Stimulated activated CD4-positive, alpha-beta T cell treated with anti-CD3 and anti-CD28 coated beads, Interleukin-12 subunit alpha, Interleukin-12 subunit beta, amount 100 ng/mL, for 24 hours (primary cell): ENCODE measurements around the gene COPS3.

ENCODE experiments used
- DNase-seq, 2 experiments: peaks; one replicate each; pipeline ENCODE4 v3.0.0-alpha.2; 2020; ENCODE audit warnings: low read depth in 2 of 2

Gene COPS3

DNA sequence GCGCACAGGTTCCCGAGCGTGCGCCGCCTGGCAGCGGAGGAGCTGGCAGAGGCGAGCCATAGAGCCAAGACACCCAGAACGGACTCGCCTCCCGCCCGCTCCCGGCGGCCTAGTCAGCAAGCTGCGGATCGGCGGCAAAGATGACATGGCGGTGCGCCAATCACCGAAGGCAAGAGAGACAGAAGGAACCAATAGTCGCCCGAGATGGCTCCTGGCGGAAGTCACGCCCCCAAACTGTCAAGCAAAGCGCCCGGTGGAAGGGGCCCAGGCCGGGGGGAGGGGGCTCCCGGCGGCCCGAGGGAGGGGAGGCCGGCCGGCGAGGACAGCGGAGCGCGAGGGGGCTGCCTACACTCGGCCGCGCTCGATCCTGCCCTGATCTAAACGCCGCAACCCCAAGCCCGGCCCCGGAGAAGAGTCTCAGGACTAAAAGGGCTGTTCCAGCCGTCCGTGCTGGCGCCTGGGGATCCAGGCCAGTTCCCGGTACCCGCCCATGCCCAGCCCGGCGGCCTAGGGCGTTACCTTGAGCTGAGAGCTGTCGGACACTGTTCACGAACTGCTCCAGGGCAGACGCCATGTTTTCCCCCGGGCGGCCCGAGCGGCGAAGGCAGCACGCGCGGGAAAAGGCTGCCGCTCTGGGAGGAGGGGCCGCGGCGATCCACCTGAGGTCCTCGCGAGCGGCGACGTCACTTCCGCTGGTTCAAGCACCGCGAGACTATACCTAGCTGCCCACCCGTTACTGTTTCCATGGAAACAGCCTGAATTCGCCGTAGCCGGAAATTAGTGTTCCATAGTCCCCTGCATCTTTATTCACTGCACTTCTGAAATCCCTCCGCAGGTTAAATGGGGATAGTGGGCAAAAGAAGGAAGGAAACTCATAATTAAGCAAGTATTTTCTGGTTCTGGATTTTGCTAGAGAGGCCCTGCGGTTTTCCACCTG lies at the start of gene COPS3:
Gene COPS3 (minus strand): TSS at position 634 of the 937 bp plus-strand sequence. CDS start 60 bp downstream, at position 574.
- DNase-seq: peak; percentile 92 to 97

- DNase-seq: no peak
Observed at GRCh38 chr17:17328251-17328650, 47.2 kb upstream of the COPS3 start.

DNA sequence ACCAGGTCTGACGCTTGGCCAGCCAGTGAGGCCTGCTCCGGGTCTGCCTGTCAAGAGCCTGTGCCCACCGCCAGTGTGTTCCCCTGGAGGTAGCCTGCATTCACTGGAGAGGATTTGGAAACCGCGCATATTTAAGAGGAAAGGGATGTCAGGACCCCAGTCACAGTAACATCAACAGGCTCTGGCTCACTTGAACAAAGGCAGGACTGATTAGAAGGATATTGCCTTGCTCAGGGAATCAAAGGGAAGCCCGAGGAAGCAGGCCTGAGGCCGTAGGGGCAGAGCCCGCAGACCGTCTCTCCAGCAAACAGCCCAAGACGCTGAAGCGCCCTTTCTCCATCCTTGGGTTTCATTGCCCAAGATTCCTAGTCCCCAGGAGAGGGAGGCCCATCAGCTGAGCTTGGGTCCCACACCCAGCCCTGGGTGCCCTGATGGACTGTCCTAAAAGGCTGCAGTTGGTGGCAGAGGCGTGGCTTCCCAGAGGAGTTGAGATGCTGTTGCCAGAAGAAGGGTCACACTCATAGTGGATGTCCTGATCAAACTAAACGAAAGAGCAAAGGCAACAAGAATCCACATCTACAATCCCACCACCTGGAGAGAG lies 45.3 kb upstream of the COPS3 start:
- DNase-seq: no peak

DNA sequence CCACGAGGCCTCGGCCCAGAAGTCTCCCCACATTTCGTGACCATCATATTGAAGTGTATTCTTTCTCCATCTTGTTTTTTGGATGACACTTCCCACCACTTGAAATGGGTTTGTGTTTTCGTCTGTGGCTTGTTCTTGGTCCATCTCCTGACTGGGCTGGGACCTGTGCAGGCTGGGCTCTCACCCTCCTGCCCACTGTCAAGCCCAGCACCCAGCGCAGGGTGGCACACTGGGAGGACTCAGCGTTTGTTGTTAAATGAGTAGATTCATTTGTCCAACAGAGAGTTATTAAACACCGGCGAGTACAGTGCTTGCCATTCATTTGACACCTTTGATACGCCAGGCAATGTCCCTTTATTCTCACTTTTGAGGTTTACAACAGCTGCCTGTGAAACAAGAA lies 44.8 kb upstream of the COPS3 start:
- DNase-seq: no peak

GRCh38 chr17:17325228-17325627 lies 44.2 kb upstream of the COPS3 start:
- DNase-seq: no peak

DNA sequence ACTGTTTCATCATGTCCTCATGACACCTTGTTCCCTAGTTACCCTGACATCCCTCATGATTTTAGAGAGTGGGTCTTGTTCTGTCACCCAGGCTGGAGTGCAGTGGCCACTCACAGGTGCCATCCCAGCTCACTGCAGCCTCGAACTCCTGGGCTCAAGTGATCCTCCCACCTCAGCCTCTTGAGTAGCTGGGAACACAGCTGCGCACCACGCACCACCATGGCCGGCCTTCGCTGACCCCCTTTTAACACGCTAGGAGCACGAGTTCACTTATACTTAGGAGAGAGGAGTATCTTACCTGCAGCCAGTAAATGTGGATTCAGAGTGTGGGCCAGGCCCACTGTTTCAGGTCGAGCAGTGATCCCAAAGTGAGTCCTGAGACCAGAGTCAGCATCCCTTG lies 43.6 kb upstream of the COPS3 start:
- no peak for DNase-seq

GRCh38 chr17:17322516-17323510 lies 41.8 kb upstream of the COPS3 start:
- DNase-seq: no peak

DNA sequence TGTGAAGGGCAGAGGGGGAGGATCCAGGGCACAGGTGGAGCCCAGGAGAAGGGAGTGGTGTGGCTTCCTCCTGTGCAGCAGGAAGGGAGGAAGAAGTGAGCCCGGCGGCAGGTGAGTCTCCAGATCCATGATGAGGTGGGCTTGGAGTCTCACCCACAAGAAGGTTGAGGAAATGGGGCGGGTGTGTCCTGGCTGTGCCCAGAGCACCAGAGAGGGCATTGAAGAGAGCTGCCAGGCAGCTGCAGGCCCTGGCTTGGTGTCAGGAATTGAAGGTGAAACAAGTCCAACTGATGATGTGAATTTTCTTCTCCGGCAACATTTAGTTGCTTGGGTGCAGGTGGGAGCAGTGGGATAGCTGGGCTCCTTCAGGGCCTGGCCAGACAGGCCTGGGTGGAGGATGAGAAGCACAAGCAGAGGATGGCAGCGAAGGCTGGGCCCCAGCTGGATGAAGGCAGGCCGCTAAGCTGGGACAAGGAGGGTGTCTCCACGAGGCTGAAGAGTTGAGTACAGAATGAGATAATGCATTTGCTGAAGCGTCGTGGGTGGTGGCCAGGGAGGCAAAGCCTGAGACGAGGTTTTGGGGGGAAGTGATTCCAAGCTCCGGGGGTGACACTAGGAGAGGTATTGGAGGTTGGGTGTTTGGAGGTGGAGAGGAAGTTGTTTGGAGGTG lies 40.4 kb upstream of the COPS3 start:
- DNase-seq: no peak

DNA sequence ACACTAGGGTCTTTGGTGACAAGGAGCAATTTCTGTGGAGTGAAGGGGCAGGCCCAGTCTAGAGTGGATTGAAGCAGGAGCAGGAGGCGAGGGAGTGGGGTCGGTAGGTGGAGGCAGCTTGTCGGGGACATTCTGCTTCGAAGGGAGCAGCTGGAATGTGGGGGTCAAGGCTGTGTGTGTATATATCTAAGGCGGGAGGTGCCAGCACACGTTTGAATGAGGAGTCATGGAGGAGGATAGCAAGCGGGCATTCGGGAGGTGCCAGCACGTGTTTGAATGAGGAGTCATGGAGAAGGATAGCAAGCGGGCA lies 39.8 kb upstream of the COPS3 start:
- no peak for DNase-seq

DNA sequence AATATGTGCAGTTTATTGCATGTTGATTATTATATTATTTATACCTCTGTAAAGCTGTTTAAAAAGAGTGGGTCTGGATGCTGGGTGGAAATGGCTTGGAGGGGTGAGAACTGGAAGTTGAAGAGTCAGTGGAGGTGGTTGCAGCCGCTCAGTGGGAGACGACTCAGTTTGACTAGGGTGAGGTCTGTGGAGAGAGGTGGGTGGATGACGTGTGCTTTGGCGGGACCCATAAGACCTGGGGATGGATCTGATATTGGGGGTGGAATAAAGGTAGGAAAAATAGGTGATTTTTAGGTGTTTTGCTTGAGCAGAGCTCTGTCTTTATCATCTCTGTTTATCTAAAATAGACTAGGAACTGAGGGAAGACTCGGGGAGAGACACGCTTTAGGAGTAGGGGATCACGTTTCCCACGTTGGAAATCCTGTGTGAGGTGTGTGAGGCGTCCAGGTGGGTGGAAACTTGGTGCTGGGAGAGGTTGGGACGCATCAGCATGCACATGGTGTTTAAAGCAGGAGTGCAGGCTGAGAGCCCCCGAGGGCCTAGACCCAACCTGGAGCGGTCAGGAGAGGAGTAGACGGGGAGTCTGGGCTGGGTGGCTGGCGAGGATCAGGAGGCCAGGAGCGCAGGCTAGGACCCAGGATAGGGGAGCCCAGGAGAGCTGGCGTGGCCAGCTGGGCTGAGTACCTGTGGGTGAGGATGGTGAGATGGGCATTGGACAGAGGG lies 39.3 kb upstream of the COPS3 start:
- no peak for DNase-seq

- DNase-seq: no peak
Observed at GRCh38 chr17:17315142-17315821, 34.2 kb upstream of the COPS3 start.

GRCh38 chr17:17314501-17315071 lies 33.5 kb upstream of the COPS3 start:
- DNase-seq: no peak

DNA sequence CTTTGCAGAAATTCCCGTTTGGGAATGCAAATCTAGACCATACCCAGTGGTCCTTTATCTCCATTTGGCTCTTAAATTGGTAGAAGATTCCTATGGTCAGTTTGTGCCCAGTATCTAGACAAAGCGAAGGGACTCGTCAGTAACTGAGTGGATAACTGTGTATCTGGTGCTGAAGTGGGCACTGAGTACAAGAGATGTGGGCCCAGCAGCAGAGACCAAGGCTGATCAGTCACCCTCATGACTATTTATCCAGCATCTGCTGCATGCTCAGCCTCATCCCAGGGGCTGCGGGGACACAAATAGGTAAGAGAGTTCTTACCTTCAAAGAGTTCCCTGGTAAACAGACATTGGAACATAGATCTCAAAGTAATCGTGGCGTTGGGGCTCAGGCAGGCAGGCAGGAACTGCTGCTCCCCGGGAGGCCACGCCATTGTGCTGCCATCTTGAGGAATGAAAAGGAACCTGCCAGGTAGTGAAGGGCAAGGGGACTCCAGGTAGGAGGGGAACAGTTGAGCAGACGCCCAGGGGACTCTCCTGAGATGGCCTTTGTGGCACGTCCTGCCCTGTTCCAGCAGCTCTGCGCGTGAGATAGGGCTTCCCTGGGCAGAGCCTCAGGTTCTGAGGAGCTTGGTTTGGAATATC lies 32.4 kb upstream of the COPS3 start:
- DNase-seq: peak; percentile 46

GRCh38 chr17:17309356-17309755 lies 28.3 kb upstream of the COPS3 start:
- DNase-seq: no peak

GRCh38 chr17:17305281-17305801 lies 24.3 kb upstream of the COPS3 start:
- DNase-seq: peak; percentile 13 to 22

DNA sequence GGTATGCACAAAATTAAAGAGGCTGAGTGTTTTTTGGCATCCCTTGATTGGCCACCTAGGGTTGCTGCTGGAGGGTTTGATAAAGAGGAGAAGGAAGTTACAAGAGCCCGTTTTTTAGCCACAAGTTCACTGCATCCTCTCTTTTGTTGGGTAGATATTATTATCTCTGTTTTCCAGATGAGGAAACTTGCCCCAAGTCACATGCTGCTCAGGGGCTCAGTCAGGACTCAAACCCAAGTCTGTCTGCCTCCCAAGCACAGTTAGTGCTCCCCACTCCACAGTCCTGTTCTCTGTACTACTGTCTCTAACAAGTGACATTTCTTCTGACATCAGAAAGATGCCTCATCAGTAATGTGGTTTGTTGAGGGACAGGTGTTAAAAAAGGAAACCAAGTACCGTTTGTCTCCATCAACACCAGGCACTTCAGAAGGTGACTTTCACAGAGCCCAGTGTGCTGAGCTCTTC lies 23.5 kb upstream of the COPS3 start:
- no peak for DNase-seq

GRCh38 chr17:17303847-17304490 lies 22.9 kb upstream of the COPS3 start:
- no peak for DNase-seq

DNA sequence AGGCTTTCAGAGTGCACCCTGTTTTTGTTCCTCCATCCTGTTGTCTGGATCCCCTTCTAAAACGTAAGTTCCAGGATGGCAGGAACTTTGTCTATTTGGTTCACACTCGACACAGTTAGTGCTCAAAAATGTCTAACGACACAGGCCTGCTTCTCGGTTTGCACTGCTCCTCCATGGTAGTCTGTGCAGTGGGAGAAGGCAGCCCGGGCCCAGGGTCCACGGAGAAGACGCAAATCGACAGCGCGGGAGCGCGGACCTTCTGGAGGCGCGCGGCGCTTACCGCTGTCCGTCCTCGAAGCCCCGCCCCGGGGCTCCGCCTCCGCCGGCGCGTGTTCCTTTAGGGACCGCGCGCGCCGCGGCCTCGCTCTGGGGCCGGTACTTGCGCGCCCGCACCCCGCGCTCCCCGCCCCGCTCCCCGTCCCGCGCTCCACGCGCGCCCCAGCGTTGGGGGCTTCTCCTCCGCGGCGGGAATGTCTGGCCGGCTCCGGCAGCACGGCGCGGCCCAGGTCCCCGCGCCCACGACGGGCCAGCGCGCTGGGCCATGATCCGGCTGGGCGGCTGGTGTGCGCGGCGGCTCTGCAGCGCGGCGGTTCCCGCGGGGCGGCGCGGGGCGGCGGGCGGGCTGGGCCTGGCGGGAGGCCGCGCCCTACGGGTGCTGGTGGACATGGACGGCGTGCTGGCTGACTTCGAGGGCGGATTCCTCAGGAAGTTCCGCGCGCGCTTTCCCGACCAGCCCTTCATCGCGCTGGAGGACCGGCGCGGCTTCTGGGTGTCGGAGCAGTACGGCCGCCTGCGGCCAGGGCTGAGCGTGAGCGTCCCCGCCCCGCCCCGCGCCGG lies 22.2 kb upstream of the COPS3 start, which contains the start of gene NT5M:
Gene NT5M (plus strand): TSS at position 364 of the 837 bp plus-strand sequence. CDS start 178 bp downstream, at position 542.
- peak; percentile 41 to 67 for DNase-seq
